ENCODE measurements around the gene KNCN.

Gene KNCN

DNA sequence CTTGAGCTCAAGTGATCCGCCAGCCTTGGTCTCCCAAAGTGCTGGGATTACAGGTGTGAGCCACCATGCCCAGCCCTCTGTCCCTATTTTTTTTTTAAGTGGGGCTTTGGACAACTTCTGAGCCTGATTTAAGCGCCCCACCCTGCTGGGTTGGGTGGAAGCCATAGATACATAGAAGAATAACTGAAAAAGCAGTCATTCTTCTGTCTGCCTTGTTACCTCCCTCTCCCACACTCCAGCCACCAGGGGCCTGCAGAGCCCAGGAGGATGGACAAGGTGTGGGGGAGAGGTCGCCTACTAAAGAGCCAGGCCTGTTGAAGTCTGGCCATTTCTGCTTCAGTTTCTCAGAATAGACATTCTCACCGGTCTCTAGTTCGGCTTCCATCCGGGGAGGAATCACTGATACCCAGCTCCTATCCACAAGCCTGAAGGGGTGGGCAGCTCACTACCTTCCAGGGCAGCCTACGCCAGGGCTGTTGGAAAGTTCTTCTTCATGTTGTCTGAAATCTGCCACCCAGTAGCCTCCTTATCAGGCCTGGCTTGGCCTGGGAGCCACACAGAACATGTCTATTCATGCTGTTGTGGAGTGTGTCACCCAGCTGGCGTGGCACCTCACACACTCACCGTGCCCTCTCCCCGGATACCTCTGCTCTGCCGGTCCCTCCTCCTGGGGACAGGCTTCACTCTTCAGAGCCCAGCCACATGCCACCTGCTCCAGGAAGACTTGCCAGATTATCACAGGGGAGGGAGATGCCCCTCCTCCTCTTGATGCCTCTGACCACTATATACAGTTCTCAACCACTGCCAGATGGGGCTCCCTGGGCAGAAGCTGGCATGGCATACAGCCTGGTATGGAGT lies 27.7 kb downstream of the KNCN start:
- no peak for DNase-seq

DNA sequence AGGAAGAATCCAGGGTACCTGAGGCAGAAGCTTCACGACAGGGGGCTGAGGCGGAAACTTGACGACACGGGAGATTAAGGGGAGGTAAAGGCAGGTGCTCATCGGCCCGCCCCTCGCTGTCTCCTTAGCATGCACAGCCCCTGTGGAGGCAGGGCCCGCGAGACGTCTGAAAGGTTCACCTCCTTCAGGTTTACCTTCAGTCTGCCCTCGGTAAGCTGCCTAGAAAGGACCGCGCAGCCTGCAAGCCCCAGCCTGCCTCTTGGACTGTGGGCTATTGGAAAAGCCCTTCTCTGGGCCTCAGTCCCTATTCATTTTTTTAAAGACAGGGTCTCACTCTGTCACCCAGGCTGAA lies 28.5 kb downstream of the KNCN start:
- DNase-seq, result no peak

DNA sequence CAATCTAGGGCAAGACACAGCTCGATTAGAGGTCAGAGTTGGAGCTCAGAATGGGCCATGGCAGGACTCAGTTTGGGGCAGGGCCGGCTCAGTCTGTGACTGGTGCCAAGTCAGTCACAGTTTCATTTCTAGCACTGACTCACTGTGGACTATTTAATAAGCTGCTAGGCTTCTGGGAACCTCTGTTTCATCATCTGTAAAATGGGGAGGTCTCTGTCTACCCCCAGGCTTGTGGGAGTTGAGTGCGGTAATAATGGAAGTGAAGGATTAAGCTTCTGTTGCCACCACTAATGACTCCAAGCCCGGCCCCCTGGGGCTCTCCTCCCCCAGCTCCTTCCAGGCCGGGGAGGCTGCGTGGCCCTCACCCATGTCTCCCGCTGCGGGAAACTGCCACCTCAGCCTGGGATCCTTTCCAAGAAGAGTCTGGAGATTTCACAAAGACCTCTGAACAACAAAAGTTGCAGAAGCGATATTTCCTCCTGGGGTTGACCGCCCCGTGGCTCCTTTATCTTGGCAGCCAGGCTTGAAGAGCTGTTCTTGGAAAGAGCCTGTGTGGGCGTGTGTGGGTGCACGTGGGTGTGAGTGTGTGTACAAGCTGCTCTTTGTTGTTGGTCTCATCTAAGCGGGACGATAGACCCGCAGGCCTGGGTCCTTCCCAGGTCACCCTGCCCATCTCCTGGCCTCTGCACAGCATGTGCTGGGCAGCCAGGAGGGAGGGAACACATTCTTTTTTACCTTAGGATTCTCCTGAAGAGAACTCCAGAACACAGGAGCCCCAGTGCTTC lies 29.1 kb downstream of the KNCN start:
- no peak for DNase-seq

DNA sequence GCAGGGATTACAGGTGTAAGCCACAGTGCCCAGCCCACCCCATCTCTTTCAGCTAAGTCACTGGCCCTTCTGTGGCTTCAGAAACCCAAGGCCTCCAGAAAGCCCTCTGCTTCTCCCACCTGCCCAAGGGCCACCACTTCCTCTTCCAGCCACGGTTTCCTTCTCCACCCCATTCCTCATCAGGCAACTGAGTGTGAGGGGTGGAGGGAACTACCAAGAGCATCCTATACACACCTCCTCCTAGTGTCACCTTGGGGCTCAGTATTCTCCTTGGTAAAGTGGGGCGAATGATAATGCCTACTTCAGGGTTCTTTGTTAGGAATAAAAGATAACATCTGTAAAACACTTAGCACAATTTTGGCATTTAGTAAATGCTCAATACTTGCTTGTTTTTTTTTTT lies 30.0 kb downstream of the KNCN start:
- no peak for DNase-seq

DNA sequence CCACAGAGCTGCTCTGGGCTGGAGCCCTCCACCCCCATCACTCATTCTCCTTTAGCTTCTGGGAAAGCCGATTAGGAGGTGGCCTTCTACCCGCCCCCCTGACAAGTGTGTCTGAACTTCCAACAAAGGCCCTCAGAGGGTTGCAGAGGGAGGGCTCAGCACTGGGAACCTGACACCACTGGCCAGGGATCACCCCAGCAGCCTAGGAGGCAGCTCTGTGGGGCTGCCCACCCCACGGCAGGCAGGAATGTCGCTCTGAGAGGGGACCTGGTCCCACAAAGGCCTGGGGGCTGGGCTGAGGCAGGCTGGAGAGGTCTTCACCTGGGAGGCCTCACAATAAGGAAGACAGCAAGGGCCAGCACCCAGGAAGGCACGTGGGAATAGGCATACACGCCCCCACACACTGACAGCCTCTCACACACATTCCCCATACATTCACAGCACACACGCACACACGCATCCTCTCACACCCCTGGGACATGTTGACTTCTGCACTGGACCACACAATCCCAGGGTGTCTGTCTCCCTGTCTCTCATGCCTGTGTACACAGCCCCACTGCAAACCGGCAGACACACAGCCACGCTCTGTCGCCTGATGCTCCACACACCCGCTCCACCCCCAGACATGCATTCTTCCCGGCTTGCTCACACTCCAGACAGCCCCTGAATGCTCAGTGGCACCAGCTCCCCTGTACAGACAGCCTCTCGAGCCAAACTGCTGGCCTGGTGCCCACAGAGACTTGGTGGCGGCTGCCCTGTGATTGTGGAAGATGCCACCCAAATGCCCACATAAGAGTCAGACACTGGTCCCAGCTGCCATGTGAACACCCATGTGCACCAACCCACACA lies 31.2 kb downstream of the KNCN start:
- DNase-seq, result no peak

DNA sequence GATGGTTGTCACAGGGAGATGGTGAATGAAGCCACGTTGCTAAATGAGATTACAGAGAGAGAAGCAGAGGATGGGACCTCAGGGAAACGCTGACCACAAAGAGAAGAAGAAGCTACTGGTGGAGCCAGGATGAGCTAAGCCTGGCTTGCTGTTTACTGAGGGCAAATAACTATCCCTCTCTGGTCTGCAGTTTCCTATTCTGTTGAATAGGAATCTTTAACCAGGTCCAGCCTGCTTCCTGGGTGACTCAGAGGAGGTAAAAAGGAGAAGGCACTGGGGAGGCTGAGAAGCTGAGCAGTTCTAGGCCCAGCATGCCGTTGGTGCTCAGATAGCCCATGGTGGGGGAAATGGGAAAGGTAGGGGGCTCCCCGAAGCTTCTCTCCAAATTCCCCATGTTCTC lies 32.2 kb downstream of the KNCN start:
- DNase-seq, result no peak

DNA sequence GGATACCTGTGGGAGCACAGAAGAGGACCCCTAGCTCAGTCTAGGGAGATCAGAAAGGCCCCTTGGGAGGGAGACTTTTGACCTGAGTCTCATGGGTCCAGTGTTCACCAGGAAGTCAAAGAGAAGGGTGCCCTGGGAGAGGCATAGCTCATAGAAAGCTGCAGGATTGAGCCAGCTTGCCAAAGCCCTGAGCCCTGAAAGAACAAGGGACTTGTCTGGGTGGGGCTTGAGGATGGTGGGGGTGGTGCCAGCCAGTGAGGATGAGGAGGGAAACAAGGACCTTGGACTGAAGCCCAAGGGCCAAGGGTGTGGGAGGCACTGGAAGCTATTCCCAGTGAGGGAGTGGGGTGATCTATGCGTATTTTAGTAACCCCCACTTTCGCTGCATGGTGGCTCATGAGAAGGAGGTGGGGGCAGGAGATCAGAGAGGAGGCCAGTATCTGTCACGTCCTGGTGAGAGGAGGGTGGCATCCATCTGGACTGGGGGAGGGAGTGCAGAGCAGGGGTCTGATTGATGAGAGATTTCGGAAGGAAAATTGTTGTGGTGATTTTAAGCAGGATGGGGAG lies 33.4 kb downstream of the KNCN start:
- no peak for DNase-seq

DNA sequence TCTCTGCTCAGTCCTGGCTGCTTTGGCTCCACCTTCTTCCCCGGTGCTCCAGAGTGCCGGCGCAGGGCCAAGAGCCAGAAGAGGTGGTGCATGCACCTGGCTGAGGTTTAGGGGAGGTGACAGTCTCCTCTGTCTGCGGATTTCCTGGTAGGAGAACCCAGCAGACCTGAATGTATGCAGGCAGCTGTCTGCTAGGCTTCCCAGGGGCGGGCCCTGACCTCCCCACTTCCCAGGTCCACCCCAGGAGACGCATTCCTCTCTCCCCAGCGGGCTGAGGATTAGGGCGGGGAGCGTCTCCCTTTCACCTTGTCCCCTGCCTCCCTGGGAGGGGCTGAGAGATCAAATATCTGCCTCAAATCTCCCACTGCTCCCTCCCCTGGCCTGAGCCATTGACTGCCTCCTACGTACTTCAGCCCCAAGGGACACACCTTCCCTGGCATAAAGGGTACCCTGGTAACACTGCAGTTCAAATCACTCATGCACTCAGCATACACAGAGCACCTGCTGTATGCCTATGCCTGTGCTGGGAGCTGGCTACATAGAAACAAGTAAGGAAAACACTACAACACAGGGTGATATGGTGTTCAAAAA lies 34.3 kb downstream of the KNCN start:
- DNase-seq, result no peak

DNA sequence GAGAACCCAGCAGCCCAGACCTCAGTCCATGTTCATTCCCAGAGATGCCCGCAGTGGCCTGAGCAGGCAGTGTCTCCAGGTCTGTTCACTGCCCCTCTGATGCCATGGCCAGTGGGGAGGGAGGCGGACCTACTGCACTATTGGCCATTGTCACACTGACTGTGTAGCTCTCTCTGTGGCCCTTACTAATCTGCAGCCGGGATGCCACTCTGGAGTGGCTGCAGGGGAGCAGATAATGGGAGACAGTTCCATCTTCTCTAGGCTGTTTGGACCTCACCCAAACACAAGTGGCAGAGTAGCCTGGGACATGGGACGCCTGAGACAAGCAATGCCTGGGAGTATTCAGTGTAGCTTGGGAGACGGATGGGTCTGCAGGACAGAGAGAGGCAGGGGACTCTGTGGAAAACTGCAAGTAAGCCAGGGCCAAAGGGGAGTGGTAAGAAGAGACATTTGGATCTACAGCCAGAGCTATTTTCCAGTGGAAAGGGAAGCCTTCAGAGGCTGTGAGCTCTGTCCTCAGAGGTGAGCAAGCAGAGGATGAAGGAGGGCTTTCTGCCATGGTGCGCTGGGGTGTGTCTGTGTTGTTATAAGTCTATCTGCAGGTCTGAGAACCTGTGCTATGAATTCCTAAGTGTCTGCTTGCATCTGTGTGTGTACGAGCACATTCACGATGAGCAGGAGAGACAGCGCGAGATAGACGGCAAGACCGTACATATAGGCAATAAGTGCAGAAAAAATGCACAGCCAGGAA lies 35.1 kb downstream of the KNCN start:
- DNase-seq, result no peak

DNA sequence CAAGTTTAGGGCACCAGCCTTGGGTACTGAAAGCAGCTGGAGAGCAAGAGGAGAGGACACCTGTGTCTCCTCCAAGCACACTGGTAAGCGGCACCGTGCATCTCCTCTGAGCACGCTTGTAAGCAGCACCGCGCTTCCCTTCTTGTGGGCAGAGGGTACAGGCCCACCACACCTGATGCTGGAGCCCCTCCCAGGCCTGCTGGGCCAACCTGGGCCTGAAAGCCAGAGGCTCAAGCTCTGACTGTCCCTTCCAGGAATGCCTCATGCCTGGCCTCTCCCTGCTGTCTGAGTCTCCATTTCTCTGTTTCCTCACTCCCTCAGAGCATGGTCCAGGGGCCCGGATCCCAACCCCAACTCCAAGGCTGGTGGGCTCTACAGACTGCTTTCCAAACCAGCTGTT lies 35.9 kb downstream of the KNCN start:
- DNase-seq, result no peak

DNA sequence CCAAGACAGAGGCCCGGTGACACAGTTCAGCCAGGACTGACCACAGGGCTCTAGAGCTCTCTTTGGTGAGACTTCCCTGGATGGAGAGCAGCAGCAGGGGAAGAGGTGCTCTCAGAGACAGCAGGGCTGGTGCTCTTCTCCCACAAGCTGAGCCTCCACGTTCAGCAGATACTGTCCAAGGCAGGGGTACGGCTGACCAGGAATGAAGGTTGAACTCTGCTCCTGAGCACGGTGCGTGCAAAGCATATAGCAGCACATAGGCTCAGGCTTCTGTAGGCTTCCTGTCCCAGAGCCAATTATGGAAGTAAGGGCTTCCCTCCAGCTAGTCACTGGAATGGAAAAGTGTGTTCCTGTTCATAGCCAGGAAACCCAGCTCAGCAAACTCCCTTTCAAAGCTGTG lies 37.9 kb downstream of the KNCN start:
- DNase-seq, result no peak

DNA sequence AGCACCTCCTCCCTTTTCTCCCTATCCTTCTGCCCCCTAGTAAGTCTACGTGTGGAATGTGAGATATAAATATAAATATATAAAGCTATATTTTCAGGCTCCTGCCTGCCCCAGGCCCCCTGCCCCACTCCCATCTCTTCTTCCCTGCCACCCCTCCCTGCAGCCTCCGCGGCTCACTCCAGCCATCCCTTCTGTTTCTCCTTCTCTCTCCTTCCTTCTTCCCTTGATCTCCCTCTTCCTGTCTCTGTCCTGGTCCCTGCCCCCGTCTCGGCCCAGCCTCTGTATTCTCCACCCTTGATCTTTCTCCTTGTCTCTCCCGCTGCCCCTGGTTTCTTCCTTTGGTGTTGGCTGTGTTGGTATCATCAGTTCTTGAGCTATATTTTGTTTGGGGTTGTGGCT lies 38.7 kb downstream of the KNCN start:
- no peak for DNase-seq

DNA sequence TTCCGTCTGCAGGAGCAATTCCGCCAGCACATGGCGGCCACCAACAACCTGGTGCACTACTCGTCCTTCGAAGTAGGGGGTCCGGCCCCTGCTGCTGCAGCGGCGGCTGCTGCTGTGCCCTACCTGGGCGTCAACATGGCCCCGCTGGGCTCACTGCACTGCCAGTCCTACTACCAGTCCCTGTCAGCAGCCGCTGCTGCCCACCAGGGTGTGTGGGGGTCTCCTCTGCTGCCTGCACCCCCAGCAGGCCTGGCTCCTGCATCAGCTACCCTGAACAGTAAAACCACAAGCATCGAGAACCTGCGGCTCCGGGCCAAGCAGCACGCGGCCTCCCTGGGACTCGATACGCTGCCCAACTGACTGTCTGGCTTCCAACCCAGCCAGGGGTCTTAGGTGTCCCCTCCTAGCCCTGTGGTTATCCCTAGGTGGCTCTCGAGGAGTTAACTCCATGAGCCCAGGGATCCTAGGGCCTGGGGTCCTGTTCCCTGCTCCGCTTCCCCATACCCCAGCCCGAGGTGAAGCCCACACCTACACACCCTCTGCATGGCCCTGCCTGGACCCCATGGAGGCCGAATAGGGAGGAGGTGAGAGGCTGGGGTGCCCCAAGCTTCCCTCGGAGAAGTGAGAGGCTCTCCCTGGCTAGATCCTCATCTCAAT lies 39.2 kb downstream of the KNCN start:
- DNase-seq, result no peak

DNA sequence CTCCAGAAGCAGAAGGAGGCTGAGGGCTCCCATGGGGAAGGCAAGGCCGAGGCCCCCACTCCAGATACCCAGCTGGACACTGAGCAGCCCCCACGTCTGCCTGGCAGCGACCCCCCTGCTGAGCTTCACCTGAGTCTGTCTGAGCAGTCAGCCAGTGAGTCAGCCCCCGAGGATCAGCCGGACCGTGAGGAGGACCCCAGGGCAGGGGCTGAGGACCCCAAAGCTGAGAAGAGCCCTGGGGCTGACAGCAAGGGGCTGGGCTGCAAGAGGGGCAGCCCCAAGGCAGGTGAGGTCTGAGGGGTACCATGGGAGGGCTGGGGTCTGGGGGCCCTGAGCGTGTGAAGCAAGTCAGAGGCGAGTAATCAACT lies 40.5 kb downstream of the KNCN start:
- no peak for DNase-seq

DNA sequence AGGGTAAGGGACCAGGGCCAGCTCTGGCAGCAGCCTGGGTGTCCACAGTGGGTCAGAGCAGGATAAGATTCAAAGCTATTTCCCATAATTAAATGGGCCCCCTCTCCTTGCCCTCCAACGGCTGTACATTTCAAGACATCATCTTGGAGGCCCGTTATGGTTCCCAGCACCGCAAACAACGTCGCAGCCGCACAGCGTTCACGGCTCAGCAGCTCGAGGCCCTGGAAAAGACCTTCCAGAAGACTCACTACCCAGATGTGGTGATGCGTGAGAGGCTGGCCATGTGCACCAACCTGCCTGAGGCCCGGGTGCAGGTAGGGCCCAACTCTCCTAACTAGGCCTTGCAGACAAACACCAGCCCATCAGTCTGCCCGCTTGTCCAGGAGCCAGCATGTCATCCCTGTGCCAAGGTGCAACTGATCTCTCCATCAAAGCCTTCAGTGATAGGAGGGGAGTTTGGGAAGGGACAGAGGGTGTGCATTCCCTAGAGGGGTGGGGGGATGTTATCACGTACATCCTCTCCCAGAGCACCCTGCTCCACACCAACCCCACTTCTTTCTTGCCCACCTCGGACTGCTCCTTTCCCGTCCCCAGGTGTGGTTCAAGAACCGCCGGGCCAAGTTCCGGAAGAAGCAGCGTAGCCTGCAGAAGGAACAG lies 41.0 kb downstream of the KNCN start:
- no peak for DNase-seq

DNA sequence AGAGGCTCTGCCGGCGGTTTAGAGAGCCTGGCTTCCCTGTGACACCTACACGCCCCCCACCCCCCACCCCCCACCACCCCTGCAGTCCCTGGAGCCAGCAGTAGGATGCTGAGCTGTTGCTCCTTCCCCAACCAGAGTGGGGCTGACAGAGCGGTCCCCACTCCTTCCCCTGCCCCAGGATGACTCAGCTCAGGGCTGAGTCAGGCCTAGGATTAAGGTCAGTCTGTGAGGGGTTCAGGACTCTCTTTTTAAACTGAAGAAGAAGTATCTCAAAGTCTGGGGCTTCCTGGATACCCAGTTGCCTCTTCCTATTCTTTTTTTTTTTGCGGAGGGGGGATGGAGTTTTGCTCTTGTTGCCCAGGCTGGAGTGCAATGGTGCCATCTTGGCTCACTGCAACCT lies 42.7 kb downstream of the KNCN start:
- DNase-seq, result no peak

DNA sequence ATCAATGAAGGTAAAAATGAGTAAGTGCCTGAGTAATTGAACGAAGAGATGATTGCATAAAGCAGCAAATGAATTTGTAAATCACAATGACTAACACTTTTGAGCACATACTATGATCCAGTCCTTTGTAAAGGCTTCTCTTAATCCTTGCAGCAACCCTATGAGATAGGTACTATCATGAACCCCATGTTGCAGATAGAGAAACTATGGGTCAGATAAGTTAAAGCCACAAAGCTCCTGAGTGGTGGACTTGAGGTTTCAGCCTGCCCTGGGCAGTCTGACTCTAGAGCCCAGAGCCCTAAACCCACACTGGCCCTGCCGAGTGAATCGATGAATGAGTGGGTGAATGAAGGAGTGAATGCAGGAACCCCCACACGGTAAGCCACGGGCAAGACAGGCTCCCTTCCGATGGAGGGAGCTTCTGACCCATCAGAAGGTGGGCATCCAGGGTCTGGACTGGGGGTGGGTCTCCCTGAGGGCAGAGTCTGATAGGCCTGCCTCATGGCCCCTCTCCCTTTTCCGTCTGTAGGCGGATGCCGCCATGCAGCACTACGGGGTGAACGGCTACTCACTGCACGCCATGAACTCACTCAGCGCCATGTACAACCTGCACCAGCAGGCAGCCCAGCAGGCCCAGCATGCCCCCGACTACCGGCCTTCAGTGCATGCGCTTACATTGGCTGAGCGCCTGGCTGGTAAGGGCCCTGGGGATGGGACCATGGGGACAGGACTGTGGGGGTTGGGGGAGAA lies 44.8 kb downstream of the KNCN start:
- no peak for DNase-seq

DNA sequence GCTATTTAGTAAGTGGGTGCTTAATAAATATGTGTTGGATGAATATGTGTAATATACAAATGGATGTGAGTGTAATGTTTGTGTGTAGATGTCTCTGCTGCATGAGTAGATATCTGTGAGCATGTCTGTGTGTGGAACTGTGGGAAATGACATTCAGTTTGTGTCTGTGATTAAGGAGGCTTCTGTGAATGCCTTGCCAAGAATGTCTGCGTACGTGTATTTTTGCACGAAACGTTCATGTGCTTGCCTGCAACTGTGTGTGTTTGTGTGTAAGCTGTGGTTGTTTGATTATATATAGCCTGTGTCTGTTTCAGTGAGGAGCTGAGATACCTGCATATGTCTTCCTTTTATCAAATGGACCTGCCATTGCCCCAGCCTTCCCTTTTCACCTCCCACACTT lies 48.0 kb downstream of the KNCN start:
- DNase-seq, result no peak

DNA sequence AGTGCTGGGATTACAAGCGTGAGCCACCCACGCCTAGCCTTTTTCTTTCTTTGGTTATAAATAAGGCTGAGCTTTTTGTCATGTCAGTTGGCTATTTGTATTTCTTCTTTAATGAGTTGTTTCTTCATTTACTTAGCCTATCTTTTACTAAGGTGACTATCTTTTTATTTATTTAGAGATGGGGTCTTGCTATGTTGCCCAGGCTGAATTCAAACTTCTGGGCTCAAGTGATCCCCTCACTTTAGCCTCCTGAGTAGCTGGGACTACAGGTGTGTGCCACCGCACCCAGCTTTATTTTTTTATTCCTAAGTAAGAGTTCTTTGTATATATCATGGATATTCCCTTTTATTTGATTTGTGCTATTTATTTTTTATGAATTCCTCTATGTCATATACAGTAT lies 49.9 kb downstream of the KNCN start:
- DNase-seq, result no peak

DNA sequence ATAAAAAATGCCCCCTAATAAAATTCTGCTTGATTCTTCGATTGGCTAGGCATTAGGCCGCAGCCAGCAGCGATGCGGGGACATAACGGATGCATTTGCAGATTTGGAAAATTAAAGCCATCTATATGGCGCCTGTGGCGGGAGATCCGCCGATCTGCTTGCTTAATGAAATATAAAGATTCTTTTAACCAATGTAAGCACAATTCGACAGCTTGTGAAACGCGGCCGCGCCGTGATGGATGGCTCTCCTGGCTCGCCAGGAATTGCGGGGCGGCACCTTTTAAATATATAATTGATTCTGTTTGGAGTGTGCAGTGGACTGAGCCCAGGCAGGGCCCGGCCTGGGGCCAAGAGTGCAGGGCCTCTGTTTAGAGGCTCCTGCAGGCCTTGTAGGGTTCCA lies 53.8 kb downstream of the KNCN start:
- no peak for DNase-seq
